GM19238 (cell line): Measurements from ENCODE around the gene PDX1.
"Not testable (repeated sequence)": the region's sequence is repeated elsewhere in the genome, so short reads cannot be mapped to it uniquely, and the experiment has no call there.

Experiments used
- DNase-seq: peaks from one replicate; pipeline ENCODE4 v3.0.0; 2011; ENCODE audit warnings: low spot score; ENCODE audit not compliant: insufficient read length

Gene PDX1

GRCh38 chr13:27956576-27957300 lies 36.9 kb downstream of the PDX1 start:
- DNase-seq, result no peak

DNA sequence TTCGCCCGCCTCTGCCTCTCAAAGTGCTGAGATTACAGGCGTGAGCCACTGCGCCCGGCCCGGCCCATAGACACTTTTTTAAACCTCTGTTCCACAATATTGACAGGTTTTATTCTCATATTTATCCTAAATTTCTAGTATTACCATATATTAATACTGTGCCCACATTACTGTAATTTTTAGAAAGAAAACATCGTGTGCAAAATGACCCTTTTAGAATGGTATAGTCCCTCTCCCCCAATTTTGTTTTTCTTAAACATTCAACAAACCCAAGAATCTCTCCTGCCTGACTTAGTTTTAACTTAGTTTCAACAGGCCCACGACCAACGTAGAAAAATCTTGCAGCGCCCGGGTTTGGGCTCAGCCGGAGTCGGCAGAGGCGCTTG lies 40.2 kb downstream of the PDX1 start:
- DNase-seq, result no peak

DNA sequence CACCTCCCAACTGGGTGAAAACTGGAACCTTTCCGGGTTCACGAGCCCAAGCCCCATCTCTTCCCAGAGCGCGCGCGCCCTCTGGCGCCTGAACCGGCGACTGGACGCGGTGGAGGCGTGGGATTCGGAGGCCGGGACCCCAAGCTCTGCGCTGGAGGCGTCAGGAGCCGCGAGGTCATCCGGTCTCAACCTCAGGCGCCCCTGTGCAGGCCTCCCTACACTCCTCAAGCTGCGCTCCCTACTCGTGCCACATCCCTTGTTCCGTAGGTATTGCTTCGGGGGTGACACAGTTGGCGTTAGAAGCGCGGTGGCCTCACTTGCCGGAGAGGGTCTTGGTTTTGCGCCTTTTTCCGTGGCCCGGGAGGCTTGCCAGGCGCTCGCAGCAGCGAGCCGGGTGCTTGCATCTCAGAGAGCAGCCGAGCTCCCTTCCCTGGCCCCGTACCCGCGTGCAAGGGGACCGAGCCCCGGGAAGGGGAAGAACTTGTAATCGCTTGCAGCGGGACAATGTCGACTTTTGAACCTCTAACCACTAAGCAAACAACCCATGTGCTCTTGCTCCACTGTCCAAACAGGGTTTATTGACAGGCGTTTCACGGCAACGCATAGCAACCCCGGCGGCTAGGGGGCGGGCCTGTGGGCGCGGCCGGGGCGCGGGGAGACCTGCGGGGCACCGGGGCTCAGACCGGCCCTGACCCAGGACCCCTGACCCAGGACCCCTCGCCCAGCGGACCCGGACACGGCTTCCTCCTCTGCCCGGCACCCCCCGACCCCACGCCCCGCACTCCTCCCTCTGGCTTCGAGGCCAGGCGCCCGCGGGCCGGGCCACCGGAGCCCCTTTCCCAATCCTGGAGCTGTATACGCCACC lies 40.8 kb downstream of the PDX1 start:
- DNase-seq, result no peak

DNA sequence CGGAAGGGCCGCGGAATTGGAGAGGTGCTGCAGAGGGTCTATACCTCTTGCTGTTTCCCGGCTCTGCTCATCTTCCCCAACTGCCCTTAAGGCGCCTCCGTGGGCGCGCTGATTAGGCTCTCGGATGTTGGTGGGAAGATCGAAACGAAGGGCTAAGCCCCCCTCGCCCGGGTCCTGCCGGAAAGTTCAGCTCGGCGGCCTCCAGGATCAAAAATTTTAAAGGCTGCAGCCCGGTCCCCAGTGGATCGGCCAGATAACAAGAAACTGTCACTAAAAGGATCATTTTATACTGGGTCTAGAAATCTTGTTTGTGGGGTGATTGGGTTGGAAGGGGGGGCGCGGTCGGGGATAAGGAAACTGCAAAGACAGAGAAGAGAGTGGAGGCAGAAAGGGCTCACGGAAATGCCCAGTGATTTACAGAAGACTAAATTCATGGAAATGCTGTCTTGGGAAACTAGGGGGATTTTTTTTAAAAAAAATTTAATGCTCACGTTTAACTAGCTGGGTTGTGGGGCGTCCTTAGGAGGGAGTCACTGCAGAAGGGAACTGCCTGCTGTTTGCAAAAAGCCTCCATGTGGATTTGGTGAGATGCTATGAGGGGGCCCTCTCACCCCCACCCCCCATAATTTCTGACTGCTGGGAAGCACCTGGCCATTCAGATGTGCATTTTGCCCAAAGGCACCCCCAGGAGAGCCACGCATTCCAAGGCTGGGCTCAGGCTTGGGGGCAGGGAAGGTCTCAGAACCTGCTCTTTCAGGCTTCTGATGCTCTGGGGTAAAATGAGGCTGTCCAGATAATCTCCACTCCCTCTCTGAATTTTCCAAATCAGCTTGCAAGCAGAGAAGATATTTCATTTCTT lies 41.7 kb downstream of the PDX1 start:
- no peak for DNase-seq

DNA sequence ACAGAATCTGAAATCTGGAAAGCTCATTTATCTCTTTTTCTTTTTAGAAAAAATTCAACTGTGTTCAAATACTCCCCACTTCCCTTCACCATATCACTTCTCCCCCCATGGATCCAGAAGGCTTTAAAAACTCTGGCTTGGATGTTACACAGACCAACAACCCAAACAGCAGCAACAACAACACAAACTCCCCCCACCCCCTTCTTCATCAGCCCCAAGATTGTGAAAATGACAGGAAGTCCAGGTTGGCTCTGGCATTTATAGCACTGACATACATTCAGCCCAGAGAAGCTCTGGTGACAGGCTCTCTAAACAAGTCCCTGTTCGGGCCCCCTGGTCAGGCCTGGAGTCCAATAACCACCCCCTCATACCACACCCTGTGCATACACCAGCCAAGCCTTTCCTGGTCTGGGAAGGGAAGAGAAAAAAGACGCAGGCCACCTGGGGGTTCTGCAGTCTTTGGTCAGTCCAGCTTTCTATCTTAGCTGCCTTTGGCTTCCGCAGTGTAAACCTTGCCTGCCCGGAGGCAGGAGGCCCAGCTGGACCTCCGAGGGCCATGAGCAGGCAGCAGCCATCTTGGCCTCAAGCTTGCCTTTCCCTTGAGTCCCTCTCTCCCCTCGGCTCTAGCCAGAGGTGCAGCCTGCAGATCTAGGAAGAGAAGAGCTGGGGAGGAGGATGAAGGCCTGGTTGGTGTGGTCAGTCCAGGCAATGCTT lies 42.5 kb downstream of the PDX1 start:
- no peak for DNase-seq

DNA sequence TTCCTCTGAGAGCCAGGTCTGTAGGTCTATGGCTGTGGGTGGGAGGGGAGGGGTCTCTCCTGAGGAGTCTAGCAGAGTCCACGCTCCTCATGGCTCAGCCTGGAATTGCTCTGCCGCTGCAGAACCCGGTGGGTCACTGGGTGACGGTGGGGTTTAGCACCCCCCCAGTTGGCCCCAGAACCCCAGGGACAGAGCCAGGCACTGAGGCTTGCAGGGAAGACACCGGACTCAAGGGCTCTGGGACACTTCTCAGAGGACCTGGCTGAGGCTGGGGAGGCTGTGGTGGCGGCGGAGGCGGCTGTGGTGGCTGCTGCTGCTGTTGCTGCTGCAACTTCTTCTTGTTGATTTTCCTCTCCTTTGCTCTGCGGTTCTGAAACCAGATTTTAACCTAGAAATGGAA lies 43.2 kb downstream of the PDX1 start:
- DNase-seq, result no peak

GRCh38 chr13:27963491-27963890 lies 43.7 kb downstream of the PDX1 start:
- no peak for DNase-seq

GRCh38 chr13:27964206-27964605 lies 44.4 kb downstream of the PDX1 start:
- DNase-seq, result not testable (repeated sequence)

GRCh38 chr13:27964741-27965323 lies 45.0 kb downstream of the PDX1 start:
- no peak for DNase-seq

DNA sequence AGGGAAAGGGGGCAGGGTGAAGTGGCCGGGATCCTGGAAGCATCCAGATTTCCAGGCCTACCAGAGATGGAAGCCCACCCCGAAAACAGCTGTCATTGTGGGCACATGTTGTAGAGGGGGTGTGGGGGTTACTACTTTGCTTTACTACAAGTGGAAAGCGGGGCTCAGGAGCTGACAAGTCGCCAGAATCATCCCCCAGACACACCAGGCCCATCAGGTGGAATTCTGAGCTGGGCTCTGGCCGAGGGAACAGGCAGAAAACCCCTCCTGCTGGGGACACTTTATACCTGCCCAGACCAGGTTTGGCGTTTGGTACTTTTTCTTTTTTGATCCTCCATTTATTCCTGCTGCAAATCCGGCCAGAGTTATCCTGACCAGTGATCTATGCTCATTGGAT lies 45.5 kb downstream of the PDX1 start:
- no peak for DNase-seq

GRCh38 chr13:27965740-27966640 lies 46.2 kb downstream of the PDX1 start:
- no peak for DNase-seq

- DNase-seq, result no peak
Measured at GRCh38 chr13:27966641-27967202, 46.9 kb downstream of the PDX1 start.

- DNase-seq, result no peak
Measured at GRCh38 chr13:27967203-27967735, 47.5 kb downstream of the PDX1 start.

DNA sequence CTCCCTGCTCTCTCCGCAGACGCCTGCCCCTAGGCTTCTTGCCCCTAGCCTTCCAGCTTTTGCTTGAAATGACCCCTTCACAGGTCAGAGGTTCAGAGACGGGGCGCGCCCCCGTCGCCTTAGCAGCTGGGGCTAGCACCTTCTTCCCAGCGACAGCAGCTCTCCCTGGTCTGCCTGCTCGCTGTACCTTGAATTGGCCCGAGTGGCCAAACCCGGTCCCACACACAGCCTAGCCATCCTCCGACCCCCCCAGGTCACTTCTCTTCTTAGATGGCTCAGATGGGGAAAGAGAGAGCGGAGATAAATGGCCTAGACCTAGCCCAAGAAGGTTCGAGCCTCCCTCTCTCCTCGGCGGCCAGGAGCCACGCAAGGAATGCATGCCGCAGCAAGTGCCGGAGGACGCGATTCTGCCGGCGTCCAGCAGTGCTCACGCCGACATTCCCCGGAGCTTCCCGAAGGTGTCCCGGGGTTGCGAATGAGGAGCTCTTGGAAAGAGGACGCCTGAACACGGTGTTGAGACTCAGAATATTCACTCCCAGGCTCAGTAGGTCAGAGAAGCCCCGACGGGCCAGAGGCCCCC lies 48.0 kb downstream of the PDX1 start:
- DNase-seq, result no peak

DNA sequence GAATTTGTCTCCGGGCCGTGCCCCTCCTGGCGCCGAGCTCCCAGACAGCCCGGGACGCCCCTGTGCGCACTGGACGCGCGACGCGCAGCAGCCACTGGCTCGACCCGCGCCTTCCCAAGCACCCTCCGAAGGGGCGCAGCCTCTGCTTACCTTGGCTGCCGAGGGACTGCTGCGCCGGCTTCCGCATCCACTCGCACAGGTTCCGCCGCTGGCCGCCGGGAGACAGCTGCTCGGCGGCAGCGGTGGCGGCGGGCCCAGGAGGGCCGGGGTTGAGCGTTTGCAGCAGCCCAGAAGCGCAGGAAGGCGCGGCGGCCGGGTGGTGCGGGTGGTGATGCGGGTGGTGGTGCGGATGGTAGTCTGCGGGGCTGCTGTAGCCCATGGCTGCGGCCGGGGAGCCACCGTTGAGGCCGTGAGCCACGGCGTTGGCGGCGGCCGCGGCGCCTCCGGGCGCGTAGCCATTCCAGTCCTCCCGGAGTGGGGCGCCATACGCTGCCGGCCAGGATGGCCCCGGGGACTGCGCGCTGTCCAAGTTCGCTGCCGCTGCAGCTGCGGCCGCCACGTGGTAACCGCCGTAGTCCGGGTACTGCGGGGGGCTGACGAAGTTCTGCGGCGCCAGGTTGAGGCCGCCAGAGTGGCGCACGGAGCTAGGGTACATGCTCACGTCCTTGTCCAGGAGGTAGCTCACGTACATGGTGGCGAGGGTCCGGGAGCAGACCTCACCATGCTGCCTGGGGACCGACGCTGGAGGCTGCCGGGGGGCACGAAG lies 48.7 kb downstream of the PDX1 start:
- DNase-seq, result no peak

- DNase-seq, result no peak
Measured at GRCh38 chr13:27969082-27969865, 49.5 kb downstream of the PDX1 start, which contains the start of gene CDX2. Gene CDX2, minus strand, starts transcription at chr13:27969315. Its CDS starts 309 bp downstream, at chr13:27969006.

- no peak for DNase-seq
Measured at GRCh38 chr13:27969866-27970229, 50.0 kb downstream of the PDX1 start.
